GM18951 (cell line): ENCODE results near the gene ZBTB21.

Experiments used
- POLR2A ChIP-seq: IDR thresholded peaks from 4 replicates; pipeline ENCODE4 v1.6.1; 2011; ENCODE audit warnings: mild to moderate bottlenecking; ENCODE audit not compliant: insufficient read length, insufficient read depth; ENCODE audit errors: extremely low read depth
- in situ Hi-C: fragments of 300-500 bp; cut with MboI; formaldehyde crosslinking; loops from one replicate; pipeline ENCODE4 v1.12.0; 2022; ENCODE audit warnings: low sequenced_read_pairs, mixed read lengths, inconsistent platforms; ENCODE audit not compliant: unreplicated experiment

ZBTB21 gene

GRCh38 chr21:42021371-42022090 lies 11.4 kb upstream of the ZBTB21 start:
- in situ Hi-C loops = no loop called here
- no peak for TF ChIP-seq POLR2A

GRCh38 chr21:42019706-42020105 lies 9.5 kb upstream of the ZBTB21 start:
- in situ Hi-C loops = no loop called here
- TF ChIP-seq POLR2A = no peak

GRCh38 chr21:42019101-42019605 lies 9.0 kb upstream of the ZBTB21 start:
- no peak for TF ChIP-seq POLR2A
- in situ Hi-C loops = no loop called here

GRCh38 chr21:42017022-42017421 lies 6.9 kb upstream of the ZBTB21 start:
- TF ChIP-seq POLR2A = no peak
- in situ Hi-C loops = no loop called here

- in situ Hi-C loops = no loop called here
Observed at GRCh38 chr21:42016364-42016985, 6.3 kb upstream of the ZBTB21 start.

GRCh38 chr21:42013931-42014330 lies 3.8 kb upstream of the ZBTB21 start:
- in situ Hi-C loops = no loop called here
- TF ChIP-seq POLR2A = no peak

More at GRCh38 chr21:42016364-42016985, 6.3 kb upstream of the ZBTB21 start:
- TF ChIP-seq POLR2A = no peak

- in situ Hi-C loops = no loop called here
- no peak for TF ChIP-seq POLR2A
Observed at GRCh38 chr21:42013376-42013775, 3.2 kb upstream of the ZBTB21 start.

- no peak for TF ChIP-seq POLR2A
- in situ Hi-C loops = no loop called here
Observed at GRCh38 chr21:42012763-42013329, 2.7 kb upstream of the ZBTB21 start.

GRCh38 chr21:42012344-42012743 lies 2.2 kb upstream of the ZBTB21 start:
- in situ Hi-C loops = no loop called here
- TF ChIP-seq POLR2A = no peak

- TF ChIP-seq POLR2A = peak; percentile 80
- in situ Hi-C loops = no loop called here
Observed at GRCh38 chr21:42010507-42011495, 641 bp upstream of the ZBTB21 start.

GRCh38 chr21:42009018-42009830 lies 936 bp downstream of the ZBTB21 start:
- TF ChIP-seq POLR2A = no peak
- in situ Hi-C loops = no loop called here

GRCh38 chr21:42007356-42007940 lies 2.7 kb downstream of the ZBTB21 start:
- in situ Hi-C loops = no loop called here
- TF ChIP-seq POLR2A = no peak
